ENCODE results near the gene SLC9A1. TPM values are rescaled to one million over a fixed set of nuclear protein-coding genes. Genes with fewer than 3 reads are reported as not detected.

Gene SLC9A1
- total and polyA plus RNA-seq, 10 donors: 6.0 to 40.4 (median 27.6) TPM

DNA sequence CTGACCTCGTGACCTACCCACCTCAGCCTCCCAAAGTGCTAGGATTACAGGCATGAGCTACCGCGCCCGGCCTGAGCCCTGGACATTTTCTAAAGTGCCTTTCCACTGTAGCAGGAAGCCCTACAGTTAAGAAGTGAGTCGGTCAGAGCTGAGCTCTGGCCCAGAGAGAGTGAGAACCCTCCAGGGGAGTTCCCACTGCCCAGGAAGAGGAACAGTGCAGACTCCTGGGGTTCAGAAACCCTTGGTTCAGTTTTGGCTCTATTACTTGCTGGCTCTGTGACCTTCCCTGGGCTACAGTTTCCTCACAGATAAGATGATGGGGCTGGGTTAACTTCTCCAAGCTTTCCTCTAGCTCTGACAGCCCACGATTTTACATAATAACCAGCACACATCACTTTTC is 20.9 kb downstream of the SLC9A1 start:
- TF ChIP-seq POLR2A (IDR thresholded peaks at IDR 0.05) (no peak), POLR2AphosphoS5 (IDR thresholded peaks at IDR 0.05) (peak in 2 of 3 donors; percentile 25 to 41)
- TF ChIP-seq, protein P1, sequence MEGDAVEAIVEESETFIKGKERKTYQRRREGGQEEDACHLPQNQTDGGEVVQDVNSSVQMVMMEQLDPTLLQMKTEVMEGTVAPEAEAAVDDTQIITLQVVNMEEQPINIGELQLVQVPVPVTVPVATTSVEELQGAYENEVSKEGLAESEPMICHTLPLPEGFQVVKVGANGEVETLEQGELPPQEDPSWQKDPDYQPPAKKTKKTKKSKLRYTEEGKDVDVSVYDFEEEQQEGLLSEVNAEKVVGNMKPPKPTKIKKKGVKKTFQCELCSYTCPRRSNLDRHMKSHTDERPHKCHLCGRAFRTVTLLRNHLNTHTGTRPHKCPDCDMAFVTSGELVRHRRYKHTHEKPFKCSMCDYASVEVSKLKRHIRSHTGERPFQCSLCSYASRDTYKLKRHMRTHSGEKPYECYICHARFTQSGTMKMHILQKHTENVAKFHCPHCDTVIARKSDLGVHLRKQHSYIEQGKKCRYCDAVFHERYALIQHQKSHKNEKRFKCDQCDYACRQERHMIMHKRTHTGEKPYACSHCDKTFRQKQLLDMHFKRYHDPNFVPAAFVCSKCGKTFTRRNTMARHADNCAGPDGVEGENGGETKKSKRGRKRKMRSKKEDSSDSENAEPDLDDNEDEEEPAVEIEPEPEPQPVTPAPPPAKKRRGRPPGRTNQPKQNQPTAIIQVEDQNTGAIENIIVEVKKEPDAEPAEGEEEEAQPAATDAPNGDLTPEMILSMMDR (IDR thresholded peaks at IDR 0.05 in 8 of 11, conservative IDR thresholded peaks at IDR 0.05 in 3 of 11): no peak
- no peaks in the 10 kb centered on the region for H3K27me3 ChIP-seq (replicated peaks in 1 of 7)
- peak overlapping the region in 7 of 8 donors; percentile 60 to 94 (median 84) for H3K27ac ChIP-seq

DNA sequence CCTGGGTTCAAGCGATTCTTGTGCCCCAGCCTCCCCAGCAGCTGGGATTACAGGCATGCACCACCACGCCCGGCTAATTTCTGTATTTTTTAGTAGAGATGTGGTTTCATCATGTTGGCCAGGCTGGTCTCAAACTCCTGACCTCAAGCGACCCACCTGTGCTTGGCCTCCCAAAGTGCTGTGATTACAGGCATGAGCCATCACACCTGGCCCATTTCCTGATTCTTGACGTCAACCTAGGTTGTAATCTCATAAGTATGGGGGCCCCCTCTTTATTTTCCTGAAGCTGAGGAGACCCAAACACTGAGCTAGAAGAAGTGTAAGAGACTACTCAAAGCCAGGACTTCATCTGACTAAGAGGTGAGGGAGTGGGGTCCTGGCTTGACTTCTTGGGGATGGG is 21.8 kb downstream of the SLC9A1 start:
- Histone ChIP-seq H3K36me3 (peaks cover 0 to 19% (median 3%) of the 10 kb centered on the region in 6 donors), H3K27me3 (replicated peaks in 1 of 7) (no peaks in the 10 kb centered on the region), H3K27ac (peak overlapping the region in 7 of 8 donors; percentile 60 to 94 (median 84)), H3K4me3 (no peak overlapping the region), H3K4me1 (peaks cover 23 to 94% (median 75%) of the 10 kb centered on the region in 6 donors), H3K9me3 (no peaks in the 10 kb centered on the region)
- TF ChIP-seq POLR2AphosphoS5 (IDR thresholded peaks at IDR 0.05) (no peak), POLR2A (IDR thresholded peaks at IDR 0.05) (no peak)
- TF ChIP-seq, protein P1 (IDR thresholded peaks at IDR 0.05 in 8 of 11, conservative IDR thresholded peaks at IDR 0.05 in 3 of 11): no peak
- WGBS, 5 donors: 76 to 87% (median 77%) methylated on average over 5 of the region's 5 CpGs
- DNase-seq: no peak
- intact Hi-C loops (cut with DNase I; ENCODE audit: low total_unique reads): no loop called here

More for the DNA sequence above, 20.9 kb downstream of the SLC9A1 start:
- no peak for DNase-seq
- Histone ChIP-seq H3K4me1 (peaks cover 23 to 100% (median 80%) of the 10 kb centered on the region in 6 donors), H3K9me3 (no peaks in the 10 kb centered on the region), H3K36me3 (peaks cover 0 to 17% (median under 1%) of the 10 kb centered on the region in 6 donors), H3K4me3 (no peak overlapping the region)
- intact Hi-C loops (cut with DNase I; ENCODE audit: low total_unique reads): no loop called here
- WGBS, 5 donors: 42 to 58% (median 52%) methylated on average over 6 of the region's 6 CpGs

DNA sequence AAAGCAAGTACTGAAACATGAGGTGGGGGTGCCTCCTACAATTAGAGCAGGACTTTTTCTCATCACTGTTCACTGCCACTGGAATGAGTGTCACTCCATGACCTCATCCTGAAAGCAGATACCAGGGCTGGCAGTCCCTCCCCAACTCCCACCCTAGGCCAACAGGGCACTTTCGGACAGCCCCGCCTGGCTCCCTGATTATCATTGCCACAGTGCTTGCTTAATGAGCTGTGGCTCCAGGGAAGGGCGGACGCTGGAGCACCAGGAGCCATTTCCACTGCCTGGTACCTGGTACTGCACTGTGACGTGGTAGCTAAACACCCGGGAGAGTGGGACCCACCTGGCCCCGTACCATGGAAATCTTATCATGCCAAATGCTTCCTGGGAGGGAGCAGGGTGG is 22.3 kb downstream of the SLC9A1 start:
- 84 to 91% (median 89%) methylated on average over 7 of the region's 7 CpGs for WGBS, 5 donors
- Histone ChIP-seq H3K36me3 (peaks cover 0 to 19% (median 5%) of the 10 kb centered on the region in 6 donors), H3K4me1 (peaks cover 20 to 88% (median 70%) of the 10 kb centered on the region in 6 donors), H3K27me3 (replicated peaks in 1 of 7) (no peaks in the 10 kb centered on the region), H3K4me3 (peak overlapping the region in 1 of 8 donors; percentile 15), H3K9me3 (no peaks in the 10 kb centered on the region), H3K27ac (peak overlapping the region in 5 of 8 donors; percentile 1 to 92 (median 65))
- intact Hi-C loops (cut with DNase I; ENCODE audit: low total_unique reads): no loop called here
- TF ChIP-seq POLR2AphosphoS5 (IDR thresholded peaks at IDR 0.05) (no peak), POLR2A (IDR thresholded peaks at IDR 0.05) (no peak)
- TF ChIP-seq, protein P1 (IDR thresholded peaks at IDR 0.05 in 8 of 11, conservative IDR thresholded peaks at IDR 0.05 in 3 of 11): no peak
- DNase-seq: no peak

DNA sequence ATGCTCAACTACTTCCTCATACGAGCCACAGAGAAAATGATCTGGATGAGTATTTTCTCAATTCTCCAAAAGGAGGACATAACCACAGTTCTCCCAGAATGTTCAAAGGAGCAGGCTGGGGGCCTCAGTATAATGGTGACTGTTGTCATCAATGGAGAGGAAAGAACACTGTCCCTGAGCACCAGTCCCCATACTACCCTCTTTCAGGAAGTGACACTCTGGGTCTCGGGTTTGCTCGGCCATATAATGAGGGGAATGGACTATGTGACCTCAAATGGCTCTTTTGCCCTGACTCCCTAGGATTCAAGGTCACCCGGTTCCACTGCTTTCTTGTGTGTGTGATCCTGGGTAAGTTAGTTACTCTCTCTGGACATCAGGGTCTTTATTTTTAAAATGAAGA is 22.8 kb downstream of the SLC9A1 start:
- TF ChIP-seq POLR2AphosphoS5 (IDR thresholded peaks at IDR 0.05): no peak
- no peak for TF ChIP-seq POLR2A (IDR thresholded peaks at IDR 0.05)
- TF ChIP-seq, protein P1 (IDR thresholded peaks at IDR 0.05 in 8 of 11, conservative IDR thresholded peaks at IDR 0.05 in 3 of 11): no peak
- Histone ChIP-seq H3K36me3 (peaks cover 0 to 24% (median 6%) of the 10 kb centered on the region in 6 donors), H3K9me3 (no peaks in the 10 kb centered on the region), H3K27ac (peak overlapping the region in 6 of 8 donors; percentile 1 to 92 (median 52)), H3K27me3 (replicated peaks in 1 of 7) (no peaks in the 10 kb centered on the region), H3K4me3 (peak overlapping the region in 1 of 8 donors; percentile 15), H3K4me1 (peaks cover 16 to 84% (median 65%) of the 10 kb centered on the region in 6 donors)
- intact Hi-C loops (cut with DNase I; ENCODE audit: low total_unique reads): no loop called here
- WGBS, 5 donors: 37 to 57% (median 47%) methylated on average over 4 of the region's 4 CpGs
- no peak for DNase-seq

Measured in spleen (tissue), 11 donors.